Activated CD8-positive, alpha-beta memory T cell treated with anti-CD3 and anti-CD28 coated beads, Interleukin-2, amount 50 U/mL, for 48 hours (primary cell): ENCODE results near the gene DAB2IP.
A peak's percentile ranks its signal among the peaks of the same experiment; 100 is the strongest.
"Not testable (repeated sequence)": the region's sequence is repeated elsewhere in the genome, so short reads cannot be mapped to it uniquely, and the experiment has no call there.

Source experiments
- DNase-seq: peaks from one replicate; pipeline ENCODE4 v3.0.0-alpha.2; 2020

The DAB2IP gene

DNA sequence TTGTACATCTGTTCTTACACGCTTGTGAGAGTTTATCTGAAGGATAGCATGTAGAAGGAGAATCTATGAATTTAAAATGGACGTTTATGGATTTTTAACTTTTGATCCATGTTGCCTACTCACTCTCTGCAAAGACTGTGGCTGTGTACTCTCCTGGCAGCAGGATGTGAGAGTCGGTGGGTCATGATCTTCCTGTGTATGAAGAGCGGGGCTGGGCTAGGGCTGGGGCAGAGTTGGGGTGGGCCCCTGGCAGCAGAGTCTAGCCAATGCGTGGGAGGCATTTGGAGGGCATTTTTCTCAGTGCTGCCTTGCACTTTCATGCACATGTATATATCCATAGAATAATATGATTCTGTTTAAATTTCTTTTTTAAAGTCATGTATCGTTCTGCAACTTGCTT lies 24.0 kb upstream of the DAB2IP start:
- no peak for DNase-seq

DNA sequence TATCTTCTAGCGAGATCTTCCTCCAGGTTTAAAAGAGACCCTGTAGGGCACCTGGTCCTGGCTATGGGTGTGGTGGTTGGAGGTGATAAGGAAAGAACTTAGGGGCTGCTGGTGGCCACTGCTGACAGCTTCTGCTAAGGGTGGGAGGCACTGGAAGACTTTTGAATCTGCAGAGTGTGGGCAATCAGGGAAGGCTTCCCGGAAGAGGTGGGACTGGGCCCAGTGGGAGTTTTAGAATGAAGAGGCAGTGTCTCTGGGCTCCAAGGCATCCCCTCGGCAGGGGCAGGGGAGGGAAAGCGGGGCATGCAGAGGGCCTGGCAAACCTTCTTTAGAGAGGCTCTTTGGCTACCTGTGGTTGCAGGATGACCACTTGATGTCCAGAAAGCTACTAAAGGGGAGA lies 23.0 kb upstream of the DAB2IP start:
- no peak for DNase-seq

- no peak for DNase-seq
Observed at GRCh38 chr9:121631115-121631514, 20.3 kb upstream of the DAB2IP start.

DNA sequence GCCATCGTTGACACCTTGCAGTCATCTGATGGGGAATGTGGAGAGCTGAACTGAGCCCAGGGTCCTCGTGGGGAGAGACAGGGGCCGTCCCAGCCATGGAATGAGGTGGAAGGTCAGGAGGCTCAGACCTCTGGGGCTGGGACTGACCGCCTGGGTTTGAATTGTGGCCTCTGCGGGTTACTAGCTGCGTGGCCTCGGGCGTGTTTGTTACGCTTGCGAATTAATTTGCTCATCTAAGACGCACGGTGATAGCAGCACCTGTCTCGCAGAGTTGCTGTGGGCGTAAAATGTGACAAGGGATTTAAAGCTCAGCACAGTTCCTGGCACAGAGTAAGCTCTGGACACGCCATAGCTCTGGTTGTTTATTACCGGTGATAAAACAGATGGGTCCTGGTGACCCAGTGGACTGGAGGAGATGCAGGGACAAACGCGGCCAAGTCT lies 19.4 kb upstream of the DAB2IP start:
- DNase-seq, result no peak

- no peak for DNase-seq
Observed at GRCh38 chr9:121633119-121633714, 18.2 kb upstream of the DAB2IP start.

- DNase-seq, result no peak
Observed at GRCh38 chr9:121633736-121634135, 17.7 kb upstream of the DAB2IP start.

DNA sequence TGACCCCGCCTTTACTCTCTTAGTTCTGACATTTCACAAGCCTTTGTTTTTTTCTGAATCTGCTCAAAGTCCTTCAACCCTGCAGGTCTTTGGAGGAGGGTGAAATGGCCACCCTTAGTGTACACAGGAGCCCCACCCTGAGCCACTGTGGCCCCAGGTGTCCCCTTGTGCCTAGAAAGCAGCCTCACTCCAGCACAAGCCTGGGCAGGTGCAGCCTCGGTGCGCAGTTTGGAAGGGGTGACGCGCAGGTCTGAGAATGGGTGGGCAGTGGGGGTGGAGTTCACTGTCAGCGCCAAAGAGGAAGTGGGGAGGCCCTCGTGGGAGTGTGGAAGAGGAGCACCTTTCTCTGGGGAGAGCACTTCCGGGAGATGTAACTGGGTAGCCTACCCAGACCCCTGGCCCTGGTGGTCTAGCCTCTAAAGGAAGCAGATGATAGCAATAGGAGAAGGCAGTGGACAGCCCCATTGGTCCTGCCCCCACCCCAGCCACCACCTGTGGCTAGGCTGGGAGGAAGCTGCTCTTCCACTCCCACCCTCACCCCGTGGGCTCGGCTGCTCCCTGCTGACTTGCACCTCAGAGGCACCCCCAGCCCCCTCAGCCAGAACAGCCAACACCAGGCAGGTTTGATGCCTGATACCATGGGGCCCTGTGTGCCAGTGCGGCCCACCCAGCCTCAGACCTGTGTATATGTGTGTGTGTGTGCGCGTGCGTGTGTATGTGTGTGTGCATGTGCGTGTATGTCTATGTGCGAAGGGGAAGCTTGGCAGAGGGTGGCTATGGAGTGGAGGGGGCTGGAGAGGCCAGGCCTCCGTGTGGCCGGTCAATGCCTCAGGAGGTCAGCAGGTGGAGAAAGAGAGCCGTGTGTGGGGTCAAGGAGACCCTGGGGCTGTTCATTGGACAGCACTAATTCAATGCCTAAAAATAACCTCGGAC lies 16.8 kb upstream of the DAB2IP start:
- DNase-seq, result peak; percentile 65

GRCh38 chr9:121635300-121635876 lies 16.0 kb upstream of the DAB2IP start:
- DNase-seq, result no peak

GRCh38 chr9:121636341-121636865 lies 15.0 kb upstream of the DAB2IP start:
- no peak for DNase-seq

- DNase-seq, result no peak
Observed at GRCh38 chr9:121636978-121637712, 14.3 kb upstream of the DAB2IP start.

GRCh38 chr9:121637713-121638220 lies 13.7 kb upstream of the DAB2IP start:
- no peak for DNase-seq

- DNase-seq, result no peak
Observed at GRCh38 chr9:121638399-121638798, 13.0 kb upstream of the DAB2IP start.

GRCh38 chr9:121638901-121639592 lies 12.4 kb upstream of the DAB2IP start:
- no peak for DNase-seq

GRCh38 chr9:121639619-121640018 lies 11.8 kb upstream of the DAB2IP start:
- DNase-seq, result no peak

GRCh38 chr9:121640076-121640475 lies 11.4 kb upstream of the DAB2IP start:
- peak; percentile 82 for DNase-seq

DNA sequence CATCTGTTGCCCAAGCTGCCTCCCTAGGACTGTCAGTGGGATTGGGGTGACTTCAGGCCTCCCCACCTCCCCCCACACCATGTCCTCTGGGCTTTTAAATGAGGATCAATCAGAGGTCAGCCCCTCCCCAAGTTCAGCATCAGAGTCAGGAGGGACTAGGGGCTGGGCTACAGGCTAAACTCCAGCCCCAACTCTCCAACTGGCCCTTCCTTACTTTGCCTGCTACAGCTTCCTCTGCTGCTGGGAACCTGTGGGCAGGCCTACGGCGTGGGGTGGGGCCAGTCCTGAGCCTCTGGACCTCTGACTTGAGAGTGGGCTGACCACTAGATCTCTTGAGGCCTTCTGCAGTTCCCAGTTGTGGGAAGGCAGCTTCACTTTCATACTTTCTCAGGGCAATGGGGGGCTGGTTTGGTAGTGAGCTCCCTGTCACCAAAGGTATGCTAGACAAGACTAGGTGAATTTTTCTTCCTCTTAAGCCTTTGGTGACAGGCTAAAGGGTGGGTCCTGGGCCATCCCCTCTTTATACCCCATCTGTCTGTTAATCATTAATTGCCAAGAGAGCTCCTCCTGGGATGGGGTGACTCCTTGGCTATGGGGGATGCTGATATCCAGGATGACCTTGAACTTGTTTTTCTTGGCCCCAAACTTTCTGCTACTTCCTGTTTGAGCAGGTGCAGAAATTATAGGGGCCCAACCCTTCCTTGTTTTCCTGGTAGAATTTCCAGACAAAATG lies 10.8 kb upstream of the DAB2IP start:
- DNase-seq, result no peak

GRCh38 chr9:121641224-121641611 lies 10.2 kb upstream of the DAB2IP start:
- no peak for DNase-seq

- no peak for DNase-seq
Observed at GRCh38 chr9:121642758-121643157, 8.7 kb upstream of the DAB2IP start.

GRCh38 chr9:121643473-121643872 lies 8.0 kb upstream of the DAB2IP start:
- no peak for DNase-seq

DNA sequence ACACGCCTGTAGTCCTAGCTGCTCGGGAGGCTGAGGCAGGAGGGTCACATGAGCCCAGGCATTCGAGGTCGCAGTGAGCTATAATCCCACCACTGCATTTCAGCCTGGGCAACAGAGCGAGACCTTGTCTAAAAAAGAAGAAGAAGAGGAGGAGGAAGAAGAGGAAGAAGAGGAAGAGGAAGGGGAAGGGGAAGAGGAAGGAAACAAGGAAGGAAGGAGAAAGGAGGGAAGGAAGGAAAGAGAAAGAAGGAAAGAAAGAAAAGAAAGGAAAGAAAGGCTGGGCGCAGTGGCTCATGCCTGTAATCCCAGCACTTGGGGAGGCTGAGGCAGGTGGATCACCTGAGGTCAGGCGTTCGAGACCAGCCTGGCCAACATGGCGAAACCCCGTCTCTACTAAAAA lies 7.4 kb upstream of the DAB2IP start:
- DNase-seq, result not testable (repeated sequence)

DNA sequence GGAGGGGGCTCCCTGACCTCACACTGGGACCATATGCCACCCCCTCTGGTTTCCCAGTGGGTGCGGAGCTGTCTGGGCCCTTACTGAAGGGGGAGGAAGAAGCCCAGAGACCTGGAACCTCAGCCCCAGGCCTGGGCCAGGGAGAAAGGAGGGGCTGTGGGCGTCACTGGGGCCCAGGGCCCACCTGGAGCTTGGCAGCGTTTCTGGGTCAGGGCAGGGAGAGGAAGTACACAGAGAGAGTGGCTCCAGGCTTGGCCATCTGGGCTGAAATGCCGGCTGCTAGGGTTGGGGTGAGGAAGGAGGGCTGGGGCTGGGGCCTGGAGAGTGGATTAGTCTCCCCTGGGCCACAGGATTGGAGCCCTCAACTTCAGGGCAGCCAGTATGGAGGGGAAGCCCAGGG lies 6.4 kb upstream of the DAB2IP start:
- no peak for DNase-seq
